K562 (cell line): ENCODE data around the gene CITED2. TPM values are rescaled to one million over a fixed set of nuclear protein-coding genes. Genes with fewer than 3 reads are reported as not detected.
A peak's percentile ranks its signal among the peaks of the same experiment; 100 is the strongest.

Experiments
- ATAC-seq: fragments of 200-7000 bp; cut with Tn5 transposase; 3 replicates; pipeline ENCODE4 v1.9.1; 2020; ENCODE audit warnings: moderate library complexity
- BruUV-seq: library from RNA; stranded (reverse); fragments of 400-500 nt; replicated peaks from 2 replicates; lab custom pipeline; 2021; lab: Mats Ljungman, UMichigan
- CTCF ChIA-PET: fragments of 300-600 bp; formaldehyde crosslinking; extraction: SDS; loops from one replicate; lab custom pipeline; 2021; ENCODE audit warnings: low intra/inter-chr PET ratio; lab: Yijun Ruan, JAX
- POLR2A ChIA-PET: fragments of 300-600, 350-650 bp; sonication (Branson Sonifier 250); formaldehyde crosslinking; extraction: SDS; loops from one replicate; lab custom pipeline; 2021; ENCODE audit warnings: antibody characterized with exemption, inconsistent platforms; lab: Yijun Ruan, JAX
- DNase-seq, 4 experiments: peaks; one replicate each; pipeline versions ENCODE4 v3.0.0 to v3.0.0-alpha.2; 2011 to 2018; ENCODE audit warnings: low spot score in 3 of 4, mixed read lengths in 3 of 4; ENCODE audit errors: extremely low read depth in 1 of 4
- FAIRE-seq: peaks from 2 replicates; lab custom pipeline; 2011; peaks lifted over from hg19 to GRCh38; lab: Jason Lieb, UNC
- H2AFZ ChIP-seq: 2 replicates; pipeline ENCODE4 v1.6.0; 2011; ENCODE audit warnings: low read depth, low read length, control low read depth, inconsistent platforms
- H3K27ac ChIP-seq: fragments of 200-600 bp; 3 replicates; pipeline ENCODE4 v1.8.0; 2011; ENCODE audit warnings: low read depth, mild to moderate bottlenecking, control low read depth, inconsistent platforms, low read length, moderate library complexity, mixed read lengths; ENCODE audit errors: extremely low read depth
- H3K27me3 ChIP-seq, 2 experiments: fragments of 300-600 bp in 1 of 2; 2 replicates in 1 of 2; 3 replicates in 1 of 2; pipeline versions ENCODE4 v1.6.0 to v1.8.0; 2011; ENCODE audit warnings: inconsistent platforms in 2 of 2, low read length in 2 of 2, mild to moderate bottlenecking in 1 of 2, mixed read lengths in 1 of 2, moderate library complexity in 1 of 2; ENCODE audit not compliant: control insufficient read depth in 2 of 2, insufficient read depth in 2 of 2
- H3K36me3 ChIP-seq: fragments of 300-600 bp; 3 replicates; pipeline ENCODE4 v1.8.0; 2011; ENCODE audit warnings: mild to moderate bottlenecking, low read length, inconsistent platforms; ENCODE audit not compliant: control insufficient read depth, insufficient read depth
- H3K4me1 ChIP-seq, 2 experiments: fragments of 200-600 bp in 1 of 2; replicated peaks in 1 of 2; 2 replicates in 1 of 2; 3 replicates in 1 of 2; pipeline versions ENCODE4 v1.5.1 to v1.8.0; 2011; ENCODE audit warnings: inconsistent platforms in 2 of 2, low read length in 2 of 2, mild to moderate bottlenecking in 1 of 2, mixed read lengths in 1 of 2, moderate library complexity in 1 of 2; ENCODE audit not compliant: control insufficient read depth in 2 of 2, insufficient read depth in 2 of 2
- H3K4me2 ChIP-seq: 2 replicates; pipeline ENCODE4 v1.6.1; 2011; ENCODE audit warnings: low read length, control low read depth, inconsistent platforms, mixed read lengths; ENCODE audit not compliant: insufficient read depth
- H3K4me3 ChIP-seq: fragments of 200-600 bp; sonication (generic), shearing (Covaris generic); 2 replicates; pipeline ENCODE4 v1.5.1; 2016; ENCODE audit warnings: control low read depth, inconsistent platforms
- H3K79me2 ChIP-seq: fragments of 200-600 bp; 3 replicates; pipeline ENCODE4 v1.8.0; 2011; ENCODE audit warnings: low read length, inconsistent platforms; ENCODE audit not compliant: control insufficient read depth, insufficient read depth
- H3K9ac ChIP-seq, 2 experiments: 2 replicates each; pipeline versions ENCODE4 v1.6.0 to v1.6.1; 2011; ENCODE audit warnings: low read depth in 2 of 2, low read length in 2 of 2, control low read depth in 1 of 2, inconsistent platforms in 1 of 2, mild to moderate bottlenecking in 1 of 2, mixed read lengths in 1 of 2; ENCODE audit not compliant: insufficient read depth in 1 of 2
- H3K9me1 ChIP-seq: one replicate; pipeline ENCODE4 v1.6.0; 2011; ENCODE audit warnings: inconsistent platforms, mild to moderate bottlenecking, low read length, moderate library complexity; ENCODE audit not compliant: control insufficient read depth, insufficient read depth
- H3K9me3 ChIP-seq: replicated peaks from 2 replicates; pipeline ENCODE4 v1.5.1; 2011; ENCODE audit warnings: low read depth, low read length, inconsistent platforms; ENCODE audit not compliant: control insufficient read depth, insufficient read depth
- H4K20me1 ChIP-seq: replicated peaks from 2 replicates; pipeline ENCODE4 v1.6.1; 2011; ENCODE audit warnings: low read length, inconsistent platforms, mixed read lengths; ENCODE audit not compliant: control insufficient read depth, insufficient read depth
- CBX8 ChIP-seq: fragments of 200-600 bp; sonication (generic); IDR thresholded peaks from 2 replicates; pipeline ENCODE4 v1.6.1; 2012; ENCODE audit warnings: borderline replicate concordance, mixed run types, low read depth, mild to moderate bottlenecking, moderate library complexity, mixed read lengths, low read length, control low read depth, inconsistent platforms; ENCODE audit not compliant: poor library complexity, severe bottlenecking; ENCODE audit errors: extremely low read depth
- GTF2E2 ChIP-seq: fragments of 200-800 bp; sonication (Bioruptor generic); IDR thresholded peaks from 2 replicates; pipeline ENCODE4 v1.6.1; 2016; ENCODE audit warnings: missing genetic modification characterization, missing compliant biosample characterization
- HCFC1 ChIP-seq: IDR thresholded peaks from 2 replicates; pipeline ENCODE4 v1.6.1; 2012; ENCODE audit warnings: low read depth, low read length, improper control_type of control experiment
- NKRF ChIP-seq: fragments of 450-650 bp; IDR thresholded peaks from 2 replicates; pipeline ENCODE4 v1.6.1; 2016; ENCODE audit warnings: borderline replicate concordance
- PRDM10 ChIP-seq: fragments of 450-650 bp; IDR thresholded peaks from 2 replicates; pipeline ENCODE4 v1.6.1; 2018; ENCODE audit not compliant: partially characterized antibody
- SPI1 ChIP-seq: IDR thresholded peaks from 2 replicates; pipeline ENCODE4 v1.6.1; 2011; ENCODE audit warnings: low read depth, low read length, control low read depth, borderline replicate concordance
- ZNF134 ChIP-seq: fragments of 250-450 bp; sonication (Bioruptor Pico); conservative IDR thresholded peaks from 2 replicates; pipeline ENCODE4 v1.4.0; 2020
- ZNF23 ChIP-seq: fragments of 250-450 bp; sonication (Bioruptor Pico); IDR thresholded peaks from 2 replicates; pipeline ENCODE4 v1.4.0; 2020; ENCODE audit warnings: mild to moderate bottlenecking
- ZNF436 ChIP-seq: fragments of 250-450, 450-650 bp; sonication (Bioruptor Pico); formaldehyde crosslinking; IDR thresholded peaks from 2 replicates; pipeline ENCODE4 v1.7.0; 2020; ENCODE audit warnings: mild to moderate bottlenecking
- WGBS: fragments of 100-300 bp; shearing (Covaris generic); methylation state at CpG from one replicate; pipeline ENCODE4 v1.1.6; 2016; ENCODE audit warnings: low coverage, mixed read lengths; ENCODE audit not compliant: insufficient coverage; ENCODE audit errors: missing lambda C conversion rate; 5-methylcytosine and 5-hydroxymethylcytosine counted together
- in situ Hi-C: fragments of 300-500 bp; cut with MboI; formaldehyde crosslinking; loops from 4 replicates; pipeline ENCODE4 v1.15.0; 2018; ENCODE audit warnings: inconsistent platforms, mixed read lengths
- intact Hi-C: fragments of 100-400 bp; cut with micrococcal nuclease; formaldehyde crosslinking; loops from 2 replicates; pipeline ENCODE4 v1.14.2; 2022
- polyA plus RNA-seq, 8 experiments: library from polyadenylated mRNA; depleted of rRNA in 4 of 8; stranded (reverse) in 5 of 8; unstranded in 3 of 8; fragments of >200 nt; fragmentation: Nextera tagmentation in 2 of 8; fragmentation: Illumina TruSeq in 1 of 8; extraction: Ambion mirVana in 2 of 8; extraction: Trizol in 1 of 8; gene quantifications; 2 replicates each; pipeline versions ENCODE4 v1.2.1 to v1.2.3, GENCODE V29; 2011 to 2014; ENCODE audit warnings: inconsistent platforms in 1 of 8, missing spikeins in 1 of 8
- total RNA-seq, 7 experiments: library from RNA; depleted of rRNA in 6 of 7; stranded (reverse); fragments of >200 nt in 6 of 7; fragmentation: Illumina TruSeq in 2 of 7; extraction: Trizol in 2 of 7; gene quantifications; 2 replicates each; pipeline versions ENCODE4 v1.2.1 to v1.2.3, GENCODE V29; 2011 to 2021; ENCODE audit warnings: low replicate concordance in 1 of 7

CITED2 gene
- total and polyA plus RNA-seq, 9 of the 15 experiments (the other 6 are each of a cell fraction or from before 2014, with no cell fraction given) = 0.21 to 86.1 (median 17.5) TPM

GRCh38 chr6:139361211-139361610 lies 13.2 kb downstream of the CITED2 start:
- Histone ChIP-seq H3K9me1 (no peaks in the 10 kb centered on the region), H3K79me2 (no peaks in the 10 kb centered on the region), H3K4me1 (no peaks in the 10 kb centered on the region), H3K9me3 (no peaks in the 10 kb centered on the region), H3K27ac (no peak overlapping the region), H3K4me3 (no peak overlapping the region), H3K4me2 (no peak overlapping the region), H3K9ac (no peak overlapping the region), H4K20me1 (no peaks in the 10 kb centered on the region), H3K36me3 (no peaks in the 10 kb centered on the region), H3K27me3 (peaks cover 0 to 11% of the 10 kb centered on the region in 2 experiments; a peak in 1 of 5 replicates), H2AFZ (peak overlapping the region; percentile 37)
- ChIA-PET CTCF (interaction anchor here (0.5 kb wide), 1 partner anchor 545 kb away, joined by 3 read pairs; no protein-coding TSS in a partner anchor), POLR2A (no interaction called here)
- ATAC-seq (no peak), FAIRE-seq (no peak), DNase-seq (no peak)
- no peak for TF ChIP-seq CBX8
- TF ChIP-seq NKRF = no peak
- no peak for TF ChIP-seq GTF2E2 (tag)
- TF ChIP-seq HCFC1 = no peak
- TF ChIP-seq ZNF23 = no peak
- TF ChIP-seq ZNF134 = no peak
- no peak for TF ChIP-seq ZNF436
- TF ChIP-seq PRDM10 = no peak
- peak; percentile 36; the same call in 1 of the 2 replicates for TF ChIP-seq SPI1
- no TSS peak for BruUV-seq
- in situ Hi-C loops = loop anchor here (10.0 kb wide), 2 partner anchors 634 to 1246 kb away; no protein-coding TSS in a partner anchor
- 6% methylated on average over 2 of the region's 2 CpGs for WGBS
- intact Hi-C loops = loop anchor here (10.0 kb wide), 1 partner anchor 936 kb away; no protein-coding TSS in a partner anchor
